Measurements from ENCODE around the gene FGF9.

Gene FGF9

DNA sequence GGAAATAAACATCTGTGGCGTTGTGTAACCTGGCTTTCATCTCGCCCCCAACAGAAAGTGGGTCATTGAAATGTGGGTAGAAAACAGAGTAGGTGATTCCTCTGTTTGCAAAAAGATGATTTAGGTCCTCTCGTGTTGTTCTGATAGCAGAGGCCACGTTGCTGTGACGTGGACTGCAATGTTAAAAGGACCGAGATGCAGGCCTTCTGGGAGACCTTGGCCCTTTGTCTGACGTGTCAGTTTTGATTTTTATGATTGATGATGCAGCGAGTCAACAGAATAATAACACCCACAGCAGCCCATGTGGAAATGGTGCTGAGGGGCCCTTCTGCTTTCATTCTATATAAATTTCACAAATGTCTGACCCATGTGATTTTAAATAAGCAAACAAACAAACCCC, 68.9 kb downstream of the FGF9 start:
- H3K36me3 ChIP-seq (ENCODE audit: control insufficient read depth, insufficient read depth, low read length) = no peaks in the 10 kb centered on the region
- no peaks in the 10 kb centered on the region for H3K9me3 ChIP-seq (ENCODE audit: control insufficient read depth, insufficient read depth, low read length)
- H3K9ac ChIP-seq (ENCODE audit: low read depth, low read length) = no peak overlapping the region
- H3K27me3 ChIP-seq (ENCODE audit: control insufficient read depth, insufficient read depth, low read length) = no peaks in the 10 kb centered on the region
- H3K4me1 ChIP-seq (ENCODE audit: control insufficient read depth, insufficient read depth, low read length) = peaks cover 8% of the 10 kb centered on the region; the same call in 1 of the 2 replicates
- no peak overlapping the region for H3K4me3 ChIP-seq (ENCODE audit: low read depth, low read length)
- H3K27ac ChIP-seq (ENCODE audit: low read depth, low read length) = no peak overlapping the region

DNA sequence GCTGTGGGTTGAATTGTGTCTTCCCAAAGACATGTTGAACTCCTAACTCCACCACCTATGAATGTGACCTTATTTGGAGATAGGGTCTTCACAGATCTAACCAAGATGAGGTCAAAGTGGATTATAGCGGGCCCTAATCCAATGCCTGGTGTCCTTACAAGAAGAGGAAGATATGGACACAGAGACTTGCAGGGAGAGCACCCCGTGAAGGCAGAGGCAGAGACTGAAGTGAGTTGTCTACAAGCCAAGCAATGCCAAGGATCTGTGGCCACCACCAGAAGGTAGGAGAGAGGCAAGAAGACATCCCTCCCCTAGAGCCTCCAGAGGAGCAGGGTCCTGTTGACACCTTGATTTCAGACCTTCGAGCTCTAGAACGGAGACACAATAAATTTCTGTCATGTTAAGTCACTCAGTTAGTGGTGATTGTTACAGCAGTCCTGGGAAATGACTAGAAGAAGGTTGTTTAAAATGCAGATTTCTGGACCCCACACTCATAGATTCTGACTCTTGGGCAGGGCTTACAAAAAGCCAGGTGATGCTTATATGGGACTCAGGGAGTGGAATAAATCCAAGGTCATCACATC, 70.6 kb downstream of the FGF9 start:
- Histone ChIP-seq H3K9me3 (ENCODE audit: control insufficient read depth, insufficient read depth, low read length) (no peaks in the 10 kb centered on the region), H3K36me3 (ENCODE audit: control insufficient read depth, insufficient read depth, low read length) (no peaks in the 10 kb centered on the region), H3K27me3 (ENCODE audit: control insufficient read depth, insufficient read depth, low read length) (no peaks in the 10 kb centered on the region), H3K4me3 (ENCODE audit: low read depth, low read length) (no peak overlapping the region), H3K4me1 (ENCODE audit: control insufficient read depth, insufficient read depth, low read length) (no peaks in the 10 kb centered on the region), H3K9ac (ENCODE audit: low read depth, low read length) (no peak overlapping the region), H3K27ac (ENCODE audit: low read depth, low read length) (no peak overlapping the region)

DNA sequence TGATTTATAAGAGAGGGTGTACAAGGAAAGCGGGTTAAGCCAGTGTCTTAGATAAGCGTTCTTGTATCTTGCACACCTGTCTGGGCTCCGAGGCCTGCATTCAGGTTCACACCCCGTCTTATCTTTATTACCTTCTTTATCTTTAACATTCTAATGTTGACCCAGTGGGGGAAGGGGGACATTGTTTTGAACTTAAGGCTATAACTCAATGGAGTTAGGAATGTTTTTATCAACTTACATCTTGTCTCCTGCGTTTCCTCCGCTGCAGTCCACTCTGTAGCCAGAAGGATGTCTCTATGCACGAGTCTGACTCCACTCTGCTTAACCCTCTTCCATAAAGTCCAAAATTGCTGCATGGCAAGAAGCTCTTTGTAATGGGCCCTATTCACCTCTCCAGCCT, 71.2 kb downstream of the FGF9 start:
- Histone ChIP-seq H3K4me1 (ENCODE audit: control insufficient read depth, insufficient read depth, low read length) (no peaks in the 10 kb centered on the region), H3K9ac (ENCODE audit: low read depth, low read length) (no peak overlapping the region), H3K4me3 (ENCODE audit: low read depth, low read length) (no peak overlapping the region), H3K27me3 (ENCODE audit: control insufficient read depth, insufficient read depth, low read length) (no peaks in the 10 kb centered on the region), H3K27ac (ENCODE audit: low read depth, low read length) (no peak overlapping the region), H3K9me3 (ENCODE audit: control insufficient read depth, insufficient read depth, low read length) (no peaks in the 10 kb centered on the region), H3K36me3 (ENCODE audit: control insufficient read depth, insufficient read depth, low read length) (no peaks in the 10 kb centered on the region)

DNA sequence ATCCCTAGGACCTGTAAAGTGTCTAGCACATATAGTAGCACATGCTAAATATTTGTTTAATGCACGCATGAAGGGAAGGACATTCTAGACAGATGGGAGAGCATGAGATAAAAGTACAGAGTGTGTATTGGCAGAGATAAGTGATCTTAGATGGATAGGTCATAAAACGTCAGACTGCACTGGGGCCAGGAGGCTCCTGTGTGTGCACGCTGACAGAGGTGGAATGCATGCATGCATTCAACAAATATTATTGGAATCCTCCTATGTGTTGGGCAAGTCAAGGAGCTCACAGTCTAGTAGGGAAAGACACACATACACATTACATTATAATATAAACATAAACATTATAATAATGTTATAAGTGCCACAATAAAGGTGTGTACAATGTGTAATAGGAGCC, 73.3 kb downstream of the FGF9 start:
- no peaks in the 10 kb centered on the region for H3K4me1 ChIP-seq (ENCODE audit: control insufficient read depth, insufficient read depth, low read length)

DNA sequence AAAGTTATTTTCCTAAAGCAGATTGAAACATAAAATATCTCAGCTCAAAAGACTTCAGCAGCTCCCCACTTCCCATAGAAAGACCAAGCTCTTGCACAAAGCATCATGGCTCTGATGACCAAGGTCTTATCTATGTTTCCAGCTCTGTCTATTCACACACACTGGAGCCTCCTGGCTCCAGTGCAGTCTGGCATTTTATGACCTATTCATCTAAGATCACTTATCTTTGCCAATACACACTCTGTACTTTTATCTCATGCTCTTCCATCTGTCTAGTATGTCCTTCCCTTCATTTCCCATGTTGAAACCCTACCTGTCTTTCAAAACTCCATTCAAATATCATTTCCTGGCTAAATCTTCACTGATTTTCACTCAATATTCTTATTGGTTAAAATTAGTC, 74.4 kb downstream of the FGF9 start:
- Histone ChIP-seq H3K27ac (ENCODE audit: low read depth, low read length) (no peak overlapping the region), H3K27me3 (ENCODE audit: control insufficient read depth, insufficient read depth, low read length) (no peaks in the 10 kb centered on the region), H3K36me3 (ENCODE audit: control insufficient read depth, insufficient read depth, low read length) (no peaks in the 10 kb centered on the region), H3K4me1 (ENCODE audit: control insufficient read depth, insufficient read depth, low read length) (no peaks in the 10 kb centered on the region), H3K9ac (ENCODE audit: low read depth, low read length) (no peak overlapping the region), H3K4me3 (ENCODE audit: low read depth, low read length) (no peak overlapping the region), H3K9me3 (ENCODE audit: control insufficient read depth, insufficient read depth, low read length) (no peaks in the 10 kb centered on the region)

More for the DNA sequence above, 73.3 kb downstream of the FGF9 start:
- Histone ChIP-seq H3K27ac (ENCODE audit: low read depth, low read length) (no peak overlapping the region), H3K9me3 (ENCODE audit: control insufficient read depth, insufficient read depth, low read length) (no peaks in the 10 kb centered on the region), H3K9ac (ENCODE audit: low read depth, low read length) (no peak overlapping the region), H3K27me3 (ENCODE audit: control insufficient read depth, insufficient read depth, low read length) (no peaks in the 10 kb centered on the region), H3K36me3 (ENCODE audit: control insufficient read depth, insufficient read depth, low read length) (no peaks in the 10 kb centered on the region), H3K4me3 (ENCODE audit: low read depth, low read length) (no peak overlapping the region)

DNA sequence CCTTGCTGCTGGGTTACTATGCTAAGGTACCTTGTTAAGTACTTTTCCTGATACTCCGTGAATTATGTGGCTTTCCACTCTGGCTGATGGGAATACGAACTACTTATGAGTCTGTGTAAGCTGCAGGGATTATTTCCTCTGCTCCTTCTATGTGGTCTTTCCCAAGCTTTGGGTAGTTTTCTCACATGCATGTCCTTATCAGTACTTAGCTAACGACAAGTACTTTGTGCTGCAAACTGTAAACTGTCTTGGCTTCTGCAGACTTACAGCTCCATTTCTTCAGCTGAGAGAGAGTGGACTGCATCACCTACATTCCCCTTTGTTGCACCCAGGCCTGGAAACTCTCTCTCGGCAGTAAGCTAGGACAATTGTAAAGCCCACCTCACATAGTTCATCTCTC, 76.6 kb downstream of the FGF9 start:
- no peaks in the 10 kb centered on the region for H3K4me1 ChIP-seq (ENCODE audit: control insufficient read depth, insufficient read depth, low read length)
- H3K27ac ChIP-seq (ENCODE audit: low read depth, low read length) = no peak overlapping the region
- H3K9ac ChIP-seq (ENCODE audit: low read depth, low read length) = no peak overlapping the region
- H3K9me3 ChIP-seq (ENCODE audit: control insufficient read depth, insufficient read depth, low read length) = no peaks in the 10 kb centered on the region
- H3K27me3 ChIP-seq (ENCODE audit: control insufficient read depth, insufficient read depth, low read length) = no peaks in the 10 kb centered on the region
- H3K36me3 ChIP-seq (ENCODE audit: control insufficient read depth, insufficient read depth, low read length) = no peaks in the 10 kb centered on the region
- H3K4me3 ChIP-seq (ENCODE audit: low read depth, low read length) = no peak overlapping the region

DNA sequence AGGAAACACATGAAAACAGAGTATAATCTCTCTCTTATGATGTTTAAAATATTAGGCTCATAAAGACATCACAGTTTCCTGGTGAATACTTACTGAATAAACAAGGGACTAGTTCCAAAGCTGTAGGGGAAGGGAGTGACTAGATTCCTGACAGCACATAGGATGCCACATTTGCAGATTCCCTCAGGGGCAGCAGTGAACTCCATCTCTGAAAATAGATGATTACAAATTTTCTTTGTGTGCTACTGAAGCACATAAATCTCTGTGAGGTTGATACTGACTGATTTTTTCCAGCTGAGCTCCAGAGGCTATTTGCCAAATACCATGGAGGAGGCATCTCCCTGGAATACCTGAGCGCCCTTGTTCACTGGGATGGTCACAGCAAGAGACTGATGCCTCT, 77.3 kb downstream of the FGF9 start:
- Histone ChIP-seq H3K4me1 (ENCODE audit: control insufficient read depth, insufficient read depth, low read length) (no peaks in the 10 kb centered on the region), H3K36me3 (ENCODE audit: control insufficient read depth, insufficient read depth, low read length) (no peaks in the 10 kb centered on the region), H3K27me3 (ENCODE audit: control insufficient read depth, insufficient read depth, low read length) (no peaks in the 10 kb centered on the region), H3K27ac (ENCODE audit: low read depth, low read length) (no peak overlapping the region), H3K4me3 (ENCODE audit: low read depth, low read length) (no peak overlapping the region), H3K9ac (ENCODE audit: low read depth, low read length) (no peak overlapping the region), H3K9me3 (ENCODE audit: control insufficient read depth, insufficient read depth, low read length) (no peaks in the 10 kb centered on the region)

DNA sequence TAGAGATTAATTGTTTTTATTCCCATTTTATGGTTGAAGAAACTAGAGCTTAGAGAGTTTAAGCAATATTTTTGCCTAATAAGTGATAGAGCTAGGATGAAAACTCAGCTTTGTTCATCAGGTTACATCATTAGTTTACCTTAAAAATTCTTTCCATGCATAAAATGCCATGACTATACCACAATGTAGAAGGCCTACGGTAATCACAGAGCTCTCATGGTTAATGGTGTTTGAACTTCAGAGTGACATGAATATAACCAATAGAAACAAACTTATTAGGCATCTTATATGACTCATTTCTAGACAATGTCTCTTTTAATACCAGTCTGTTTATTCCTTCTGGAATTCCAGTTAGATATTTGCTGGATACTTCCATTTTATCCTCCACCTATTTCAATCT, 78.5 kb downstream of the FGF9 start:
- H3K27ac ChIP-seq (ENCODE audit: low read depth, low read length) = no peak overlapping the region
- H3K9ac ChIP-seq (ENCODE audit: low read depth, low read length) = no peak overlapping the region
- H3K9me3 ChIP-seq (ENCODE audit: control insufficient read depth, insufficient read depth, low read length) = no peaks in the 10 kb centered on the region
- H3K4me3 ChIP-seq (ENCODE audit: low read depth, low read length) = no peak overlapping the region
- H3K36me3 ChIP-seq (ENCODE audit: control insufficient read depth, insufficient read depth, low read length) = no peaks in the 10 kb centered on the region
- no peaks in the 10 kb centered on the region for H3K4me1 ChIP-seq (ENCODE audit: control insufficient read depth, insufficient read depth, low read length)
- H3K27me3 ChIP-seq (ENCODE audit: control insufficient read depth, insufficient read depth, low read length) = no peaks in the 10 kb centered on the region

DNA sequence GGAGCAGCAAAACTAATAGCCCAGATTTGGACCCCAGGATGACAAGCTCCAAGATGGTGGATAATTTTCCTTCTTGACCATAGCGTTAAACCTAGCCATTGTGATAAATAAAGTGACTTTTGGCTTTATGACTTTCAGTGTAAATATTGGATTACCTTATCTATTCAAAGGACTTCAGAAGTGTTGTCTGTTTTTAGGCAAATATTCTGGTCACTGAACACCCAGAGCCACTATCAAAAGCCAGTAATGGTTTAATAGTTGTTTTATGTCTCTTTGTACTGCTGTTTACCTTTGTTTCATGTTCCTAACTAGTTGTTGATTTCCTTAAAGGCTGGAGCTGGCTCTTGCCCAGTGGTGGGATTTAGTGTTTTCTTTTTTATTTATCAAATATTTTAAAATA, 81.6 kb downstream of the FGF9 start:
- Histone ChIP-seq H3K27ac (ENCODE audit: low read depth, low read length) (no peak overlapping the region), H3K9me3 (ENCODE audit: control insufficient read depth, insufficient read depth, low read length) (no peaks in the 10 kb centered on the region), H3K27me3 (ENCODE audit: control insufficient read depth, insufficient read depth, low read length) (no peaks in the 10 kb centered on the region), H3K36me3 (ENCODE audit: control insufficient read depth, insufficient read depth, low read length) (no peaks in the 10 kb centered on the region), H3K4me3 (ENCODE audit: low read depth, low read length) (no peak overlapping the region), H3K9ac (ENCODE audit: low read depth, low read length) (no peak overlapping the region), H3K4me1 (ENCODE audit: control insufficient read depth, insufficient read depth, low read length) (peaks cover 17% of the 10 kb centered on the region; the same call in 1 of the 2 replicates)

DNA sequence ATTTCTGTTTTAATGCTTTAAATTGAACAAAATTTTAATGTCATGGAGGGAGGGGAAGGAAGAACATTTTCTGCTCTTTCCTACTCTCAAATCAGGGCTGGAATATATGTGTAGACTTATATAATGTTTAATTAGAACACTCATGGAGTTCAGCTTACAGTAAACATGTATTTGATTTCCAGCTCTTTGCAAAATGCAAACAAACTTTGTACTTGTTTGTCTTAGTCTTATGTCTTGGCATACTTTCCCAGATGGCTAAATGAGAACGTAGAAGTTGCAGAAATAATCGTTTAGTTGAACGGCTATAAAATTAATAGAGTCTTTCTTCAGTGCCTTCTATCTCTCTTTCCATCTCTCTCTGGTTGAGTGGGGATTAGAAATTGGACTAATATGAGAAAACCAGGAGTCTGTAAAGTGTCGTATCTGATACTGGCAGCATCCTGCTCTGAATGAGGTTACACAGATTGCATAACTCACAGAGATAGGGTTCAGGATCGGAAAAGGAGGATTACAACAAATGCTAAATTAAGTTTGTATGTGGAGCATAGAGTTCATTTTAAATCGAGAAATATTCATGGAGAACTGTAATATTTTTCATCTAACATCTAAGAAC, 82.3 kb downstream of the FGF9 start:
- no peak overlapping the region for H3K27ac ChIP-seq (ENCODE audit: low read depth, low read length)
- peaks cover 17% of the 10 kb centered on the region; the same call in 1 of the 2 replicates for H3K4me1 ChIP-seq (ENCODE audit: control insufficient read depth, insufficient read depth, low read length)
- no peaks in the 10 kb centered on the region for H3K27me3 ChIP-seq (ENCODE audit: control insufficient read depth, insufficient read depth, low read length)
- H3K9ac ChIP-seq (ENCODE audit: low read depth, low read length) = no peak overlapping the region
- H3K4me3 ChIP-seq (ENCODE audit: low read depth, low read length) = no peak overlapping the region
- no peaks in the 10 kb centered on the region for H3K36me3 ChIP-seq (ENCODE audit: control insufficient read depth, insufficient read depth, low read length)
- no peaks in the 10 kb centered on the region for H3K9me3 ChIP-seq (ENCODE audit: control insufficient read depth, insufficient read depth, low read length)

Measured in HUES48 (cell line).